Naive B cell (primary cell): ENCODE measurements around the gene MME. TPM values are rescaled to one million over a fixed set of nuclear protein-coding genes. Genes with fewer than 3 reads are reported as not detected.
A peak's percentile ranks its signal among the peaks of the same experiment; 100 is the strongest.
"Not testable (repeated sequence)": the region's sequence is repeated elsewhere in the genome, so short reads cannot be mapped to it uniquely, and the experiment has no call there.

Experiments used
- ATAC-seq, 2 donors: fragments of 150-1000 bp; cut with Tn5 transposase; 2 replicates each; pipeline ENCODE4 v1.10.0; 2021; ENCODE audit warnings: low read depth in 2 of 2, mild to moderate bottlenecking in 2 of 2, moderate library complexity in 2 of 2
- DNase-seq: peaks from one replicate; pipeline ENCODE4 v3.0.0; 2022
- H3K27ac Mint-ChIP-seq, 6 donors: one replicate each; pipeline ENCODE4 v1.8.0; 2020 to 2022; ENCODE audit warnings: mild to moderate bottlenecking in 6 of 6, mixed read lengths in 6 of 6, moderate library complexity in 5 of 6, inconsistent platforms in 2 of 6
- H3K27me3 Mint-ChIP-seq, 3 donors: one replicate each; pipeline ENCODE4 v1.8.0; 2021 to 2022; ENCODE audit warnings: mixed read lengths in 3 of 3, mild to moderate bottlenecking in 1 of 3
- H3K36me3 Mint-ChIP-seq, 2 donors: one replicate each; pipeline ENCODE4 v1.8.0; 2020 to 2022; ENCODE audit warnings: mixed read lengths in 2 of 2, inconsistent platforms in 1 of 2, mild to moderate bottlenecking in 1 of 2
- H3K4me1 Mint-ChIP-seq, 3 donors: one replicate each; pipeline ENCODE4 v1.8.0; 2020 to 2022; ENCODE audit warnings: mixed read lengths in 3 of 3, inconsistent platforms in 1 of 3, mild to moderate bottlenecking in 1 of 3, moderate library complexity in 1 of 3
- H3K4me3 Mint-ChIP-seq, 8 donors: one replicate each; pipeline ENCODE4 v1.8.0; 2020 to 2022; ENCODE audit warnings: mild to moderate bottlenecking in 8 of 8, mixed read lengths in 8 of 8, moderate library complexity in 8 of 8, inconsistent platforms in 2 of 8
- H3K9me3 Mint-ChIP-seq, 7 donors: one replicate each; pipeline ENCODE4 v1.8.0; 2020 to 2022; ENCODE audit warnings: mixed read lengths in 7 of 7, mild to moderate bottlenecking in 5 of 7, inconsistent platforms in 2 of 7, moderate library complexity in 1 of 7
- polyA plus RNA-seq, 6 donors: library from polyadenylated mRNA; unstranded; fragments of 300-500 nt; fragmentation: Illumina TruSeq; gene quantifications; one replicate each; pipeline ENCODE4 v1.2.3, GENCODE V29; 2021; ENCODE audit warnings: low read depth in 6 of 6

MME gene
- polyA plus RNA-seq, 6 donors from 2014 or later, result 4.1 to 11.9 (median 5.8) TPM

- H3K4me3 Mint-ChIP-seq, result no peak overlapping the region
Measured at GRCh38 chr3:155193868-155194267, 113.7 kb downstream of the MME start.

GRCh38 chr3:155194973-155195957 is 115.1 kb downstream of the MME start:
- no peaks in the 10 kb centered on the region for H3K36me3 Mint-ChIP-seq
- no peaks in the 10 kb centered on the region for H3K4me1 Mint-ChIP-seq
- no peak for DNase-seq
- no peaks in the 10 kb centered on the region for H3K9me3 Mint-ChIP-seq
- H3K27ac Mint-ChIP-seq, result no peak overlapping the region
- H3K4me3 Mint-ChIP-seq, result no peak overlapping the region
- no peaks in the 10 kb centered on the region for H3K27me3 Mint-ChIP-seq
- no peak for ATAC-seq

More at GRCh38 chr3:155193868-155194267, 113.7 kb downstream of the MME start:
- Mint-ChIP-seq H3K27ac (no peak overlapping the region), H3K27me3 (no peaks in the 10 kb centered on the region), H3K36me3 (no peaks in the 10 kb centered on the region), H3K9me3 (no peaks in the 10 kb centered on the region), H3K4me1 (no peaks in the 10 kb centered on the region)
- ATAC-seq (no peak), DNase-seq (no peak)

GRCh38 chr3:155196131-155197021 is 116.3 kb downstream of the MME start:
- H3K9me3 Mint-ChIP-seq, result no peaks in the 10 kb centered on the region
- no peak for ATAC-seq
- no peak overlapping the region for H3K4me3 Mint-ChIP-seq
- no peak for DNase-seq
- no peaks in the 10 kb centered on the region for H3K4me1 Mint-ChIP-seq
- H3K36me3 Mint-ChIP-seq, result no peaks in the 10 kb centered on the region
- peak overlapping the region in 1 of 6 donors; percentile 46 for H3K27ac Mint-ChIP-seq
- no peaks in the 10 kb centered on the region for H3K27me3 Mint-ChIP-seq

- DNase-seq, result no peak
- Mint-ChIP-seq H3K4me3 (no peak overlapping the region), H3K27ac (no peak overlapping the region), H3K9me3 (no peaks in the 10 kb centered on the region), H3K36me3 (no peaks in the 10 kb centered on the region), H3K27me3 (no peaks in the 10 kb centered on the region), H3K4me1 (no peaks in the 10 kb centered on the region)
- ATAC-seq, result no peak
Measured at GRCh38 chr3:155197786-155198185, 117.7 kb downstream of the MME start.

- H3K9me3 Mint-ChIP-seq, result no peaks in the 10 kb centered on the region
- no peaks in the 10 kb centered on the region for H3K4me1 Mint-ChIP-seq
- no peak for DNase-seq
- H3K27ac Mint-ChIP-seq, result peak overlapping the region in 1 of 6 donors; percentile 80
- no peaks in the 10 kb centered on the region for H3K27me3 Mint-ChIP-seq
- H3K4me3 Mint-ChIP-seq, result no peak overlapping the region
- no peak for ATAC-seq
- H3K36me3 Mint-ChIP-seq, result no peaks in the 10 kb centered on the region
Measured at GRCh38 chr3:155202626-155203025, 122.5 kb downstream of the MME start.

DNA sequence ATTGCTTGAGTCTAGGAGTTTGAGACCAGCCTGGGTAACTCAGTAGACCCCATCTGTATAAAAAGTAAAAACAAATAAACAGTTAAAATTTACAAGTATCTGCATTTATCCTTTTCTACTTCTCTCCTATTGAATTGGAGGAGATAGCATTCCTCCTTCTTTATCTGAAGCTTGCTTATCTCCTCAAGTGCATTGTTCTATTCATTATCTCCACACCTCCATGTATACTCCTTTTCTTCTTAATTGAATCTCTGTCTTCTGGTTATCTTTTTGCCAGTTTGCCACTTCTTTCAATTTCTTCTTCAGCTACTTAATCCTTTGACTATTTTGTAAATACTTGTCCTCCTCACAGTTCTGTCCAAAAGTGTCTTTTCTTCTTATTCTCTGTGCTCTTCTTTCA is 124.7 kb downstream of the MME start:
- no peak for DNase-seq
- no peaks in the 10 kb centered on the region for H3K27me3 Mint-ChIP-seq
- no peak overlapping the region for H3K4me3 Mint-ChIP-seq
- H3K4me1 Mint-ChIP-seq, result no peaks in the 10 kb centered on the region
- no peak for ATAC-seq
- no peaks in the 10 kb centered on the region for H3K36me3 Mint-ChIP-seq
- H3K9me3 Mint-ChIP-seq, result no peaks in the 10 kb centered on the region
- H3K27ac Mint-ChIP-seq, result no peak overlapping the region

DNA sequence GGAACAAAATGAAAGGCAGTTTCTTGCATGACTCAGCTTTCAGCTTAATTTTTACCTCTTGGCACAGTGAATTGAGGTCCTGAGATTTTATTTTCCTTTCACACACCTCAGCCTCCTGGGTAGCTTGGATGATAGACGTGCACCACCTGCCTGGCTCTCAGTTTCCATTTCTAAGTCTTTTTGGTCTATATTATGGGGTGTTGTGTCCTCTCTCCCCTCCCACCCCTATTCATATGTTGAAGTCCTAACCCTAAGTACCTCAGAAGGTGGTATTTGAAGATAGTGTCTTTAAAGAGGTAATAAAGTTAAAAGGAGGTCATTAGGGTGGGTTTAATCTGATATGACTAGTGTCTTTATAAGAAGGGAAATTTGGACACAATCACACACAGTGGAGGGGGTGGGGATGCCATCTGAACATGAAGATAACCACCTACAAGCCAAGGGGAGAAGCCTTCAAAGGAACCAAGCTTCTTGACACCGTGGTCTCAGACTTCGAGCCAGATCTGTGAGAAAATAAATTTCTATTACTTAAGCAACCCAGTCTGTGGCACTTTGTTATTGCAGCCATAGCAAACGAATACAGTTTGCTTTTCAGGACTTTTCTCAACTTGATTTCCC is 128.2 kb downstream of the MME start:
- Mint-ChIP-seq H3K9me3 (peaks cover 0 to 4% (median 0%) of the 10 kb centered on the region in 7 donors), H3K27ac (no peak overlapping the region), H3K4me1 (peaks cover 0 to 12% (median 0%) of the 10 kb centered on the region in 3 donors), H3K27me3 (no peaks in the 10 kb centered on the region), H3K36me3 (no peaks in the 10 kb centered on the region), H3K4me3 (no peak overlapping the region)
- DNase-seq (no peak), ATAC-seq (no peak)

DNA sequence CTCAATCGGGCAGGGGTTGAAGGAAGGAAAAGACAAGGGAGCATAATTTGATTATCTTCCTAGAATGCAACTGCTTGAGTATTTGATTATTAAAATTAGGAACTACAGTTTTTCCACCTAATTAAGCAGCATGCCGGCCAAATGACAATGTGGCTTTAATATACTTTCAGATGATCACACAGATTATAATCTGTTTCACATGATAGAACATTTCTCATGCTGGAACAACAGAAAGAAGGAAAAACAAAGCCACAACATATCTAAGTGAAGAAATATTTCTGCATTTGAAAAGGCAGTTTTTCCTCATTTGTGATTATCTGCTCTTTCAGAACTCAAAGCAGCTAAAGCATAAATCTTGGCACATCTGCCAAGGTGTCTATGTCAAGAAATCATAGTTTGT is 130.6 kb downstream of the MME start:
- H3K36me3 Mint-ChIP-seq, result no peaks in the 10 kb centered on the region
- no peak for DNase-seq
- peaks cover 0 to 12% (median 0%) of the 10 kb centered on the region in 3 donors for H3K4me1 Mint-ChIP-seq

DNA sequence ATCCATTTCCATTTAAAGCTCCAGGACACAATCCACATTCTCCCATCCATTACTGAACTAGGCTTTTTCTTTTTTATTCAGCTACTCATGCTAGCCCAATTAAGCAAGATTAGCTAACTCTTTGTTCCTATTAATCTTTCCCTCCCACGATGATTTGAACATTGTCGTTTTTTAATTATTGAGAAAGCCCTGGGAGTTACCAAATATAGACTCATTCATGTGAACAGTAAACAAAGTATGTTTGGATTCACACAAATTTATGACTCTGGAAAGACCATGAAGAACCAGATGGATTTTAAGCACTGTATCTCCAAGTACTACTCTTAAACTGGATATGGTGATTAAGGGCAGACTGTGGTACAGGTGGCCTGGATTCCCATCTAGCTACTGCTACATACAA is 131.1 kb downstream of the MME start:
- Mint-ChIP-seq H3K36me3 (no peaks in the 10 kb centered on the region), H3K9me3 (peaks cover 0 to 6% (median 0%) of the 10 kb centered on the region in 7 donors), H3K4me1 (peaks cover 0 to 12% (median 0%) of the 10 kb centered on the region in 3 donors), H3K4me3 (no peak overlapping the region), H3K27ac (peak overlapping the region in 1 of 6 donors; percentile 14), H3K27me3 (no peaks in the 10 kb centered on the region)
- DNase-seq (no peak), ATAC-seq (no peak)

More for the DNA sequence above, 130.6 kb downstream of the MME start:
- no peak for ATAC-seq
- Mint-ChIP-seq H3K9me3 (peaks cover 0 to 4% (median 0%) of the 10 kb centered on the region in 7 donors), H3K4me3 (peak overlapping the region in 2 of 8 donors; percentile 1 to 2), H3K27me3 (no peaks in the 10 kb centered on the region), H3K27ac (no peak overlapping the region)

DNA sequence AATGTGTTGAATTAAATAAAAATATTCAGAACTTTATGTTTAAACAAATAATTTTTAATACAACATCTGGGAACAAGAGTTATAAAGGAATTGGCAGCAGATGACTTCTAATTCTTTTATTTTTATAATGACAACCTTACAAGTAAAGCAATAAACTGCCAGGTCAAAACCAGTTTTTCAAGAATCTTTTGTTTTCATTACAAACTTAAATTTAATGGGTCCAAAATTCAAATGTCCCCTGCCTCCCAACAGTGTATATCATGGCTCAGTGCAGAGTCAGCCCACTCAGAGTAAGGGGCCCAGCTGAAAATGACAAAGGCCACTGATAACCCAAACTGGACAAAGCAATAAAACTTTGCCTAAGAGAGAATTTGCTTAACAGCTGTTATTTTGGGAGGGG is 131.8 kb downstream of the MME start:
- no peak overlapping the region for H3K27ac Mint-ChIP-seq
- H3K4me3 Mint-ChIP-seq, result no peak overlapping the region
- no peaks in the 10 kb centered on the region for H3K36me3 Mint-ChIP-seq
- no peaks in the 10 kb centered on the region for H3K27me3 Mint-ChIP-seq
- DNase-seq (no peak), ATAC-seq (no peak)
- peaks cover 0 to 12% (median 0%) of the 10 kb centered on the region in 3 donors for H3K4me1 Mint-ChIP-seq
- peaks cover 0 to 6% (median 0%) of the 10 kb centered on the region in 7 donors for H3K9me3 Mint-ChIP-seq

DNA sequence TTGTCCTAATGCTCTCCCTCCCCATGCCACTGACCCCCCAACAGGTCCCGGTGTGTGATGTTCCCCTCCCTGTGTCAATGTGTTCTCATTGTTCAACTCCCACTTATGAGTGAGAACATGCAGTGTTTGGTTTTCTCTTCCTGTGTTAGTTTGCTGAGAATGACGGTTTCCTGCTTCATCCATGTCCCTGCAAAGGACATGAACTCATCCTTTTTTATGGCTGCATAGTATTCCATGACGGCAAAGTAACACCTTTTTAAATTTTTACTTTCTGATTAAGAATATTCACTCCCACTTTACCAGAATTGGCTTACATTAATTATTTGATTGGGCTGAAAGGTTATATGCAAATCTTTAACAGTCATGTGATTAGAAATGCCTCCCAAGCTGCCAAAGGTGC is 135.9 kb downstream of the MME start:
- H3K27me3 Mint-ChIP-seq, ATAC-seq, H3K4me3 Mint-ChIP-seq, H3K36me3 Mint-ChIP-seq, DNase-seq, H3K4me1 Mint-ChIP-seq, H3K27ac Mint-ChIP-seq: not testable (repeated sequence)
- H3K9me3 Mint-ChIP-seq, result peaks cover 0 to 12% (median 3%) of the 10 kb centered on the region in 7 donors

DNA sequence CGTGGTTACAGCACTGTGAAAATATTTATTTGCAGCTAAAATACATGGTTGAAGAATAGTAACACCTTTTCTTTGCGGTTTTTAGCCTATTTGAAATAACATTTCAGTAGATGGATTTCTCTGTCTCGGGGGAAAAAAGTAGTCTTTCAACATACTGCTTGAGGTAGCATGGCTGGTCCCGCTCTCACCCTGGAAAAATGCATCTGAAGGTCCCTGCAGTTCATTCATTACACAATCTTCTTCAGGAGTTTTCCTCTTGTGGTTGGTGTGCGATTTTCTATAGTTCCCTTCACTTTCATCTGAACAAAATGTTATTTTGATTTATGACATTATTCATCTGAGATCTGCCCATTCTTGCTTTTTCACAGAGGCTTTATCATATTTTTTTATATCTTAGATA is 137.5 kb downstream of the MME start:
- no peak for ATAC-seq
- Mint-ChIP-seq H3K9me3 (peaks cover 0 to 16% (median 4%) of the 10 kb centered on the region in 7 donors), H3K27ac (no peak overlapping the region), H3K4me3 (no peak overlapping the region), H3K27me3 (no peaks in the 10 kb centered on the region), H3K4me1 (no peaks in the 10 kb centered on the region), H3K36me3 (no peaks in the 10 kb centered on the region)
- no peak for DNase-seq

GRCh38 chr3:155218462-155218861 is 138.3 kb downstream of the MME start:
- Mint-ChIP-seq H3K4me3 (no peak overlapping the region), H3K9me3 (peaks cover 0 to 16% (median 4%) of the 10 kb centered on the region in 7 donors), H3K4me1 (no peaks in the 10 kb centered on the region), H3K36me3 (no peaks in the 10 kb centered on the region), H3K27me3 (no peaks in the 10 kb centered on the region), H3K27ac (peak overlapping the region in 1 of 6 donors; percentile 82)
- no peak for ATAC-seq
- no peak for DNase-seq
